ENCODE measurements around the gene NDUFAF5. TPM values are rescaled to one million over a fixed set of nuclear protein-coding genes. Genes with fewer than 3 reads are reported as not detected.

The NDUFAF5 gene
- total and polyA plus RNA-seq, 7 experiments from 2014 or later = 5.1 to 43.6 (median 25.2) TPM

DNA sequence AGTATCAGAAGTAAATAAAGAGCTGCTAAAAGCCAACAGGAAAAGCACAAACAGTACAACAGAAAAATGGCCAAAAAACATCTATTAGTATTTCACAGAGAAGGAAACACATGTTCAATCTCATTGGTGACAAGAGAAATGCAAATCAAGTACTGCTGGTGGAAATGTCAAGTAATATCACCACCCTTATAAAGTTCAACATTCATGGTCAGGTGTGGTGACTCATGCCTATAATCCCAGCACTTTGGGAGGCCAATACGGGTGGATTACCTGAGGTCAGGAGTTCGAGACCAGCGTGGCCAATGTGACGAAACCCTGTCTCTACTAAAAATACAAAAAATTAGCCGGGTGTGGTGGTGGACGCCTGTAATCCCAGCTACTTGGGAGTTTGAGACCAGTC lies 42.9 kb upstream of the NDUFAF5 start:
- Histone ChIP-seq H3K27ac (ENCODE audit: low read depth, low read length) (no peak overlapping the region), H3K4me1 (ENCODE audit: control insufficient read depth in 2 of 2, insufficient read depth in 2 of 2, low read length in 2 of 2) (no peaks in the 10 kb centered on the region), H3K9me3 (ENCODE audit: control insufficient read depth in 2 of 3, low read length in 3 of 3) (no peaks in the 10 kb centered on the region), H3K4me3 (ENCODE audit: low read length) (no peak overlapping the region), H3K27me3 (ENCODE audit: control insufficient read depth in 2 of 2, insufficient read depth in 2 of 2, low read length in 2 of 2) (no peaks in the 10 kb centered on the region), H3K36me3 (ENCODE audit: control insufficient read depth in 2 of 3, insufficient read depth in 3 of 3, low read length in 3 of 3) (peaks cover 0 to 34% (median 0%) of the 10 kb centered on the region in 3 experiments)
- H3K4me3 Mint-ChIP-seq = no peak overlapping the region
- peaks cover 21 to 73% (median 59%) of the 10 kb centered on the region in 5 donors for H3K36me3 Mint-ChIP-seq
- no peaks in the 10 kb centered on the region for H3K27me3 Mint-ChIP-seq
- DNase-seq = no peak
- H3K27ac Mint-ChIP-seq = no peak overlapping the region
- H3K4me1 Mint-ChIP-seq = peaks cover 0 to 4% (median 0%) of the 10 kb centered on the region in 7 donors
- intact Hi-C loops (cut with micrococcal nuclease) = no loop called here
- H3K9me3 Mint-ChIP-seq = peaks cover 0 to 19% (median 8%) of the 10 kb centered on the region in 11 donors
- ATAC-seq = no peak
- ChIA-PET CTCF (no interaction called here), POLR2A (no interaction called here)

DNA sequence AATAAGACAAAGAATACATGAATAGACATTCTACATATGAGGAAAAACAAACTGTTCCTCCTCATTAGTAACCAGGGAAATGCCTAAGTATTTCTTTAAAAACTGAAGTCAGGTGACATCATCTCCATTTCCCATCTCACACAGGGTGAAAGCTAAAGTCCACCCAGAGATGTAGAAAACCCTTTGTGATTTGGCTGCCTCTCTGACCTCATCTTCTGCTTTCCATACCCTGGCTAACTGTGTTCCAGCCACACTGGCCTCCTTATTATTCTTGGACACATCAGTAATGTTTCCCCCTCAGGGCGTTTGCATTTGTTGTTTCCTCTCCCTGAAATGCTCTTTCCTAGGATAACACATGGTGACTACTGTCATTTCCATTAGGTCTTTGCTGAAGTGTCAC lies 40.5 kb upstream of the NDUFAF5 start:
- no peak overlapping the region for H3K27ac Mint-ChIP-seq
- no peaks in the 10 kb centered on the region for H3K27me3 Mint-ChIP-seq
- H3K4me3 ChIP-seq (ENCODE audit: low read length) = no peak overlapping the region

DNA sequence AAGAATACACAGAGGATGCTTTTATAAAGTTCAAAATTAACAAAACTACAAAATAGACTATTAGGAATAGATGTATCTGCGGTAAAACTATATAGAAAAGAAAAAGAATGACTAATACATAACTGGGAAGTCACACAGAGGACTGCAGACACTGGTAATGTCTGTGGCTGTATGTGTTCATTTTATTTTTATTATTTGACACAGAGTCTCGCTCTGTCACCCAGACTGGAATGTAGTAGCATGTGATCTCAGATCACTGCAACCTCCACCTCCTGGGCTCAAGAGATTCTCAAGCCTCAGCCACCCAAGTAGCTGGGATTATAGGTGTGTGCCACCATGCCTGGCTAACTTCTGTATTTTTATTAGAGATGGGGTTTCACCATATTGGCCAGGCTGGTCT lies 39.0 kb upstream of the NDUFAF5 start:
- Histone ChIP-seq H3K9me3 (ENCODE audit: control insufficient read depth in 2 of 3, low read length in 3 of 3) (no peaks in the 10 kb centered on the region), H3K4me1 (ENCODE audit: control insufficient read depth in 2 of 2, insufficient read depth in 2 of 2, low read length in 2 of 2) (no peaks in the 10 kb centered on the region), H3K4me3 (ENCODE audit: low read length) (no peak overlapping the region), H3K36me3 (ENCODE audit: control insufficient read depth in 2 of 3, insufficient read depth in 3 of 3, low read length in 3 of 3) (peaks cover 0 to 34% (median 0%) of the 10 kb centered on the region in 3 experiments), H3K27me3 (ENCODE audit: control insufficient read depth in 2 of 2, insufficient read depth in 2 of 2, low read length in 2 of 2) (no peaks in the 10 kb centered on the region), H3K27ac (ENCODE audit: low read depth, low read length) (no peak overlapping the region)
- peaks cover 0 to 13% (median 5%) of the 10 kb centered on the region in 11 donors for H3K9me3 Mint-ChIP-seq
- no peak overlapping the region for H3K4me3 Mint-ChIP-seq
- intact Hi-C loops (cut with micrococcal nuclease) = no loop called here
- no peak overlapping the region for H3K27ac Mint-ChIP-seq
- peaks cover 15 to 62% (median 43%) of the 10 kb centered on the region in 5 donors for H3K36me3 Mint-ChIP-seq
- H3K27me3 Mint-ChIP-seq = no peaks in the 10 kb centered on the region
- ATAC-seq (no peak), DNase-seq (no peak)
- peaks cover 0 to 4% (median 0%) of the 10 kb centered on the region in 7 donors for H3K4me1 Mint-ChIP-seq
- CTCF ChIA-PET = no interaction called here
- POLR2A ChIA-PET = no interaction called here

More for the DNA sequence above, 40.5 kb upstream of the NDUFAF5 start:
- Histone ChIP-seq H3K27me3 (ENCODE audit: control insufficient read depth in 2 of 2, insufficient read depth in 2 of 2, low read length in 2 of 2) (no peaks in the 10 kb centered on the region), H3K4me1 (ENCODE audit: control insufficient read depth in 2 of 2, insufficient read depth in 2 of 2, low read length in 2 of 2) (no peaks in the 10 kb centered on the region), H3K36me3 (ENCODE audit: control insufficient read depth in 2 of 3, insufficient read depth in 3 of 3, low read length in 3 of 3) (peaks cover 0 to 35% (median 0%) of the 10 kb centered on the region in 3 experiments), H3K27ac (ENCODE audit: low read depth, low read length) (no peak overlapping the region), H3K9me3 (ENCODE audit: control insufficient read depth in 2 of 3, low read length in 3 of 3) (no peaks in the 10 kb centered on the region)
- H3K4me3 Mint-ChIP-seq = no peak overlapping the region
- intact Hi-C loops (cut with micrococcal nuclease) = no loop called here
- peaks cover 0 to 19% (median 8%) of the 10 kb centered on the region in 11 donors for H3K9me3 Mint-ChIP-seq
- H3K36me3 Mint-ChIP-seq = peaks cover 21 to 69% (median 52%) of the 10 kb centered on the region in 5 donors
- ATAC-seq (no peak), DNase-seq (no peak)
- ChIA-PET POLR2A (no interaction called here), CTCF (no interaction called here)
- peaks cover 0 to 4% (median 0%) of the 10 kb centered on the region in 7 donors for H3K4me1 Mint-ChIP-seq

DNA sequence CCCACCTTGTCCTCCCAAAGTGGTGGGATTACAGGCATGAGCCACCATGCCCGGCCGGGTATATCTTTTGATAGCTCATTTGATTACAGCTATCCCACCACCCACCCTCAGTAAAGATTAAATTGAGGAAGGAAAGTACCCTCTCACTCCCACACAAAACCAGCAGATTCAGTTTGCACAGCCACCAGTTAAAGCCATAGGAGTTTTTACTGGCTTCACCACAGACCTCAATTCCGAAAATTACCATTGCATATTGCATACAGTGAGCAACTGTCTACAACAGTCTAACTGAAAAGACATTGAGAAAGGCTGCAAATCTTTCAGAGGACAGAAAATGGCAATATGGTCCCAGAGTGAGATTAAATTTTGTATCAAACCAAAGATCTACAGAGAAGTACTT lies 35.0 kb upstream of the NDUFAF5 start:
- H3K36me3 Mint-ChIP-seq = peaks cover 0 to 30% (median 9%) of the 10 kb centered on the region in 5 donors

DNA sequence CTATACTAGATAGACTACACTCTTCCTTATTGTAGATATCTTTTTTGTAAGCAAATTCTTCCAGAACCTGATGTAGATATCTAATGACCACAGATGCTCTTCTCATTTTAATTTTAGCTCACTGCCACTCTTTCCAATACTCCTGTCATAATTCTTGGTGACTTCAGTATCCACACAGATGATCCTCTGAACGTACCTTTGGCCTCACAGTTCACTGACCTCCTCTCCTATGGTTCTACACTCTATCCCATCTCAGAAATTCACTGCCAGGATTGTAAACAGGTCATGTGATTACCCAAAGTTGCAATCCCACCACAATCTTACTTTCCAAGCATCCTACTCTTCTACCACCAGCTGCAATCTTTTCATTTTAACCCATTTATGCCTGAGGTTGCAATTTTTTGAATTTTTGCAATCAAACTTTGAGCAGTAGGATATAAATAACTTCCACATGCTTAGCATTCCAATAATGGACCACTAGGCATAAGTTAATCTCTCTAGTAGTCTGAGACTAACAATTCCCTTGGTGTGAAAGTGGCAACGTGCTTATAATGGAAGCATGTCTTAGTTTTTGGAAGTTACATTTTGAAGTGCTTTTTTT lies 31.3 kb upstream of the NDUFAF5 start:
- no peaks in the 10 kb centered on the region for H3K4me1 ChIP-seq (ENCODE audit: control insufficient read depth in 2 of 2, insufficient read depth in 2 of 2, low read length in 2 of 2)
- no peaks in the 10 kb centered on the region for H3K9me3 ChIP-seq (ENCODE audit: control insufficient read depth in 2 of 3, low read length in 3 of 3)
- intact Hi-C loops (cut with micrococcal nuclease) = no loop called here
- H3K36me3 ChIP-seq (ENCODE audit: control insufficient read depth in 2 of 3, insufficient read depth in 3 of 3, low read length in 3 of 3) = peaks cover 4 to 34% (median 7%) of the 10 kb centered on the region in 3 experiments
- Mint-ChIP-seq H3K27ac (no peak overlapping the region), H3K4me3 (no peak overlapping the region), H3K27me3 (no peaks in the 10 kb centered on the region), H3K4me1 (no peaks in the 10 kb centered on the region), H3K36me3 (peaks cover 5 to 22% (median 9%) of the 10 kb centered on the region in 5 donors), H3K9me3 (no peaks in the 10 kb centered on the region)
- CTCF ChIA-PET = no interaction called here
- DNase-seq = no peak
- no peak for ATAC-seq
- POLR2A ChIA-PET = no interaction called here
- no peak overlapping the region for H3K4me3 ChIP-seq (ENCODE audit: low read length)
- no peak overlapping the region for H3K27ac ChIP-seq (ENCODE audit: low read depth, low read length)
- H3K27me3 ChIP-seq (ENCODE audit: control insufficient read depth in 2 of 2, insufficient read depth in 2 of 2, low read length in 2 of 2) = no peaks in the 10 kb centered on the region

More for the DNA sequence above, 35.0 kb upstream of the NDUFAF5 start:
- H3K4me1 ChIP-seq (ENCODE audit: control insufficient read depth in 2 of 2, insufficient read depth in 2 of 2, low read length in 2 of 2) = no peaks in the 10 kb centered on the region
- H3K4me3 ChIP-seq (ENCODE audit: low read length) = no peak overlapping the region
- Mint-ChIP-seq H3K4me3 (no peak overlapping the region), H3K27ac (no peak overlapping the region), H3K4me1 (peaks cover 0 to 1% (median 0%) of the 10 kb centered on the region in 7 donors), H3K27me3 (no peaks in the 10 kb centered on the region), H3K9me3 (no peaks in the 10 kb centered on the region)
- ChIA-PET CTCF (no interaction called here), POLR2A (no interaction called here)
- no peaks in the 10 kb centered on the region for H3K9me3 ChIP-seq (ENCODE audit: control insufficient read depth in 2 of 3, low read length in 3 of 3)
- H3K27ac ChIP-seq (ENCODE audit: low read depth, low read length) = no peak overlapping the region
- peaks cover 0 to 25% (median 4%) of the 10 kb centered on the region in 3 experiments for H3K36me3 ChIP-seq (ENCODE audit: control insufficient read depth in 2 of 3, insufficient read depth in 3 of 3, low read length in 3 of 3)
- ATAC-seq = no peak
- no peak for DNase-seq
- no peaks in the 10 kb centered on the region for H3K27me3 ChIP-seq (ENCODE audit: control insufficient read depth in 2 of 2, insufficient read depth in 2 of 2, low read length in 2 of 2)
- intact Hi-C loops (cut with micrococcal nuclease) = no loop called here

DNA sequence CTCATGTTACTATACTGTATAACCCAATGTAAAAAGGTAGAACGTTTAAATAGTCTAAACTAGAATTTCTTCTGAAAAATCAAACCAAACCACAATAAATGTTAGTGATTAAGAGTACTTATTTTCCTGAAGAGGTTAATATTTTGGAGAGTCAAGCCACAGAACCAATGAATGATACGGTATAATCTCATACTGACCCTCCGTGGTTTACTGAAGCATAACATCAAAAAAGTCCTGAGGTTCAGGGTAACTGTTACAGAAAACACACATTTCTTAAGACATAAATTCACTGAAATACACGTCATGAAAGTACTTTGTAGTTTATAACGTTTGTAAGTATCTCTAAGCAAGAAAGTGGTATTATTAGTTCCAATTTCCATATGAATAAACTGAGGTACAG lies 29.0 kb upstream of the NDUFAF5 start:
- Mint-ChIP-seq H3K27me3 (no peaks in the 10 kb centered on the region), H3K4me3 (no peak overlapping the region), H3K9me3 (no peaks in the 10 kb centered on the region), H3K27ac (no peak overlapping the region), H3K36me3 (peaks cover 11 to 29% (median 23%) of the 10 kb centered on the region in 5 donors), H3K4me1 (peaks cover 0 to 3% (median 0%) of the 10 kb centered on the region in 7 donors)
- intact Hi-C loops (cut with micrococcal nuclease) = no loop called here
- ChIA-PET CTCF (no interaction called here), POLR2A (no interaction called here)
- no peak overlapping the region for H3K27ac ChIP-seq (ENCODE audit: low read depth, low read length)
- peaks cover 4 to 37% (median 11%) of the 10 kb centered on the region in 3 experiments for H3K36me3 ChIP-seq (ENCODE audit: control insufficient read depth in 2 of 3, insufficient read depth in 3 of 3, low read length in 3 of 3)
- H3K27me3 ChIP-seq (ENCODE audit: control insufficient read depth in 2 of 2, insufficient read depth in 2 of 2, low read length in 2 of 2) = no peaks in the 10 kb centered on the region
- no peaks in the 10 kb centered on the region for H3K4me1 ChIP-seq (ENCODE audit: control insufficient read depth in 2 of 2, insufficient read depth in 2 of 2, low read length in 2 of 2)
- ATAC-seq = no peak
- no peak overlapping the region for H3K4me3 ChIP-seq (ENCODE audit: low read length)
- DNase-seq = no peak
- H3K9me3 ChIP-seq (ENCODE audit: control insufficient read depth in 2 of 3, low read length in 3 of 3) = no peaks in the 10 kb centered on the region

DNA sequence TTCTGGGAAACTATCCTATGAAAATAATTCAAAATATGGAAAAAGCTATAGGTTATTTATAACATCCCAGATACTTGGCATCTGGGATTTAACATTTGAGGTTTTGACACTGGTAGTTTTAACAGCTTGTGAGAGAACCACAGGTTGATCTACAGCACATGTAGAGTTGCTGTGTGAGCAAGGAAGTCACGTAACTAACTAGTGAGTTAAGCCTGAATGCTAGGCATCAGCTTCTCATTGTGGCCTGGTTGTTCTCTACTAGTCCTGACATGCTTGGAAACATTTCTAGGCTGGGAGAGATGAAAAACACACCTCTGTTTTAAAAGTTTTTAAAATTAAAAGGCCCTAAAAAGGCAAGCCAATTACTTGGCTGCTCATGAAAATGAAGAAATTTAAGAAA lies 28.3 kb upstream of the NDUFAF5 start:
- ChIA-PET CTCF (no interaction called here), POLR2A (no interaction called here)
- H3K9me3 Mint-ChIP-seq = no peaks in the 10 kb centered on the region
- H3K4me3 Mint-ChIP-seq = no peak overlapping the region
- H3K36me3 Mint-ChIP-seq = peaks cover 11 to 25% (median 16%) of the 10 kb centered on the region in 5 donors
- Histone ChIP-seq H3K27me3 (ENCODE audit: control insufficient read depth in 2 of 2, insufficient read depth in 2 of 2, low read length in 2 of 2) (no peaks in the 10 kb centered on the region), H3K27ac (ENCODE audit: low read depth, low read length) (no peak overlapping the region), H3K36me3 (ENCODE audit: control insufficient read depth in 2 of 3, insufficient read depth in 3 of 3, low read length in 3 of 3) (peaks cover 4 to 30% (median 11%) of the 10 kb centered on the region in 3 experiments), H3K4me1 (ENCODE audit: control insufficient read depth in 2 of 2, insufficient read depth in 2 of 2, low read length in 2 of 2) (no peaks in the 10 kb centered on the region), H3K9me3 (ENCODE audit: control insufficient read depth in 2 of 3, low read length in 3 of 3) (no peaks in the 10 kb centered on the region), H3K4me3 (ENCODE audit: low read length) (no peak overlapping the region)
- peaks cover 0 to 3% (median 0%) of the 10 kb centered on the region in 7 donors for H3K4me1 Mint-ChIP-seq
- ATAC-seq = no peak
- intact Hi-C loops (cut with micrococcal nuclease) = no loop called here
- no peaks in the 10 kb centered on the region for H3K27me3 Mint-ChIP-seq
- H3K27ac Mint-ChIP-seq = no peak overlapping the region
- no peak for DNase-seq

All from naive thymus-derived CD4-positive, alpha-beta T cell (primary cell).